ENCODE data around the gene PEX5L.

Gene PEX5L

GRCh38 chr3:179768080-179768479 is 268.7 kb downstream of the PEX5L start:
- no peak for DNase-seq

DNA sequence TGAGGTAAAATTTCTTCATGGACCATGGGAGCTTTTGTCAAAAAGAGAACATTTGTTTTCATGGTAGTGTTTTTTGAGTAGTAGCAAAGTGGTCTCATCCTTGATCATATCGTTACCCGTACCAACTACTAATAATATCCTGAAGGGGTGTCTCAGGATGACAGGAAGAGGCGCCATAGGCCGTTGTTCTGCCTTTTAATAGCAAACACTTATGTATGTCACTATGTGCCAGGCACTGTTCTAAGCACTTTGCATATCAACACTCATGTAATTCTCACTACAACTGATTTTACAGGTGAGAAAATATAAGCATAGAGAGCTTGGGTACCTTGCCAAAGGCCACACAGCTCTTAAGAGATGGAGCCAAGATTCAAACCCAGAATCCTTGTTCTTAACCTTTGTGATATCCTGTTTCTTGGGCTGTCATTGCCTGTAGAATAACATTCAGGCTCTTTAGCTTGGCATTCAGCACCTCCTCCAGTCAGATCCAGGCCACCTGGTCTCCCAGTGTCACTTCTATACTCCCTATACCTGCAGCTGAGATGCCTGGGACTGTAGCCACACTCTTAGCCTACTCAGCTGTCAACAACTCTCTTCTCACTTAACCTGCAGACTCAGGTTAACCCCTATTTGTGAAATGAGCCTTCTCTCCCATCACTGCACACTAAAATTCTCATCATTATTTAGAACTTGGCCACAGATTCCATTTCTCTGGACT is 270.2 kb downstream of the PEX5L start:
- no peak for DNase-seq

DNA sequence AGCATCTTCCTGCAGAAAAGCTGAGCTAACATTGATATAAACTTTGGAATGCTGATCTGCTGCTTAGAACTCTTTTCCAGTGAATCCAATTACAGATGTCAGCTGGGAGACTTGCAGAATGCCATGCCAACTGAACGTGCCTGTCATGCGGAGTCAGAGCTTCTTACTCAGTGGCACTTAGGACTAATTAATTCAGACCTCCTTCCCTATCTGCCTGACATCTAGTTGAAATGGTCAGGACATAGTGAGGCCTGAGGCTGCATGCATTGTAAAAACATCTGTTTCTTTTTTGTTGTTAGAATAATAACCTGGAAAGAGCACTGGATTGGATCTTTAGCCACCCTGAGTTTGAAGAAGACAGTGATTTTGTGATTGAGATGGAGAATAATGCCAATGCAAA is 271.3 kb downstream of the PEX5L start:
- no peak for DNase-seq

GRCh38 chr3:179760944-179761343 is 275.8 kb downstream of the PEX5L start:
- DNase-seq: no peak

DNA sequence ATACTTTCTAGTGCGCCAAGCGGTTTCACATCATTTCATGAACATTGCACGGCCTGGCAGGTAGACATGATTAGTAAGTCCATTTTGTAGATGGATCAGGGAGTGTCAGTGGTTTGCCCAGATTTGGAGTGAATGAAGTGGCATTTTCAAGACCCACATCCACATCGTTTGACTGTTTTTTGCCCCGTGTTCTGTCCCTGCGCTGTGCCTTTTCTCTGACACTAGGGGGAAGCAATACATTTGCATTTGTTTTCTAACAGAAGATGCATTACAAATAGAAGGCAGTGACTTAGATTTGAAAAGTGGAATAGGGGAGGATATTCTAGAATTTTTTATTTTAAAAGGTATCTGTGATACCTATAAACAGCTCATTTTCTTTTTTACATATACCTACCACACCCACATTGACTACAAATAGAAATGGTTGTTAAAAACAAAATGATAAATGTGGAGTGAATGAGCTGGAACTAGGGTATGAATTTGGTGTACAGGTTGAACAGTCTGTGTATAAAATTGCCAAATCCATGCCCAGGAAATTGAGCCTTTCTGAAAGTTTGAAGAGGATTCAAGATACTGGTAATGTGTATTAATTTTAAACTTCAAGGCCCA is 285.9 kb downstream of the PEX5L start:
- no peak for DNase-seq

- no peak for DNase-seq
Measured at GRCh38 chr3:179745716-179746115, 291.0 kb downstream of the PEX5L start.

- no peak for DNase-seq
Measured at GRCh38 chr3:179745079-179745478, 291.7 kb downstream of the PEX5L start.
